ENCODE data around the gene TCF4. TPM values are rescaled to one million over a fixed set of nuclear protein-coding genes. Genes with fewer than 3 reads are reported as not detected.

TCF4 gene
- total RNA-seq, 1 experiment from 2014 or later = 100.0 TPM

GRCh38 chr18:55585920-55586561, 2.0 kb downstream of the TCF4 start:
- DNase-seq (ENCODE audit: low spot score) = peak; percentile 13

- no peak for DNase-seq (ENCODE audit: low spot score)
Measured at GRCh38 chr18:55585065-55585919, 2.7 kb downstream of the TCF4 start.

GRCh38 chr18:55584201-55584600, 3.8 kb downstream of the TCF4 start:
- DNase-seq (ENCODE audit: low spot score) = no peak

GRCh38 chr18:55582325-55582724, 5.7 kb downstream of the TCF4 start:
- DNase-seq (ENCODE audit: low spot score) = no peak

- DNase-seq (ENCODE audit: low spot score) = no peak
Measured at GRCh38 chr18:55579501-55580270, 8.3 kb downstream of the TCF4 start.

- DNase-seq (ENCODE audit: low spot score) = no peak
Measured at GRCh38 chr18:55577812-55578539, 10.0 kb downstream of the TCF4 start.

GRCh38 chr18:55576001-55576400, 12.0 kb downstream of the TCF4 start:
- DNase-seq (ENCODE audit: low spot score) = no peak

- DNase-seq (ENCODE audit: low spot score) = no peak
Measured at GRCh38 chr18:55575066-55575465, 12.9 kb downstream of the TCF4 start.

GRCh38 chr18:55573386-55573785, 14.6 kb downstream of the TCF4 start:
- no peak for DNase-seq (ENCODE audit: low spot score)

- no peak for DNase-seq (ENCODE audit: low spot score)
Measured at GRCh38 chr18:55570966-55571365, 17.0 kb downstream of the TCF4 start.

- no peak for DNase-seq (ENCODE audit: low spot score)
Measured at GRCh38 chr18:55566456-55566935, 21.5 kb downstream of the TCF4 start.

- no peak for DNase-seq (ENCODE audit: low spot score)
Measured at GRCh38 chr18:55559739-55560138, 28.3 kb downstream of the TCF4 start.

GRCh38 chr18:55557211-55557610, 30.8 kb downstream of the TCF4 start:
- DNase-seq (ENCODE audit: low spot score) = no peak

- DNase-seq (ENCODE audit: low spot score) = no peak
Measured at GRCh38 chr18:55555395-55556027, 32.5 kb downstream of the TCF4 start.

GRCh38 chr18:55552526-55553189, 35.3 kb downstream of the TCF4 start:
- no peak for DNase-seq (ENCODE audit: low spot score)

GRCh38 chr18:55551227-55551626, 36.8 kb downstream of the TCF4 start:
- no peak for DNase-seq (ENCODE audit: low spot score)

GRCh38 chr18:55550471-55550870, 37.5 kb downstream of the TCF4 start:
- no peak for DNase-seq (ENCODE audit: low spot score)

GRCh38 chr18:55549474-55550104, 38.4 kb downstream of the TCF4 start:
- DNase-seq (ENCODE audit: low spot score) = no peak

GRCh38 chr18:55547705-55548056, 40.3 kb downstream of the TCF4 start:
- no peak for DNase-seq (ENCODE audit: low spot score)

Measured in A172 (cell line).